GM19023 (cell line): ENCODE results near the gene PPFIBP2.

Source experiments
- ATAC-seq: cut with Tn5 transposase; IDR thresholded peaks from one replicate; pipeline ENCODE4 v1.9.1; 2021; ENCODE audit warnings: mild to moderate bottlenecking, moderate library complexity; ENCODE audit not compliant: unreplicated experiment

Gene PPFIBP2

DNA sequence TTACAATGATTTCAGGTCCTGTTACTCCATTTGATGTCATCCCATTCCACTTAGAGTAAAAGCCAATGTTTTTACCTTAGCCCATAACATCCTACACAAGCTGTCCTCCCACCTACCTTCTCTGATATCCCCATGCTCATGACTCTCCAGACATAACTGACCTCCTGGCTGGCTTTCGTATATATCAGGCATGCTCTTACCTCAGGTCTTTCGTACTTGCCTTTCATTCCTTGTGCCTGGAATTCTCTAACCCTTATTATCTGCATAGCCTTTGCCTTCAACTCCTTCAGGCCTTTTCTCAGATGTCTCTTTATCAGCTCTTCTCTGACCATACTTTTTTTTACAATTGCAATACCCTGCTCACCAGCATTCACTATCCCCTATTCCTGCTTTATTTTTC, 169.8 kb downstream of the PPFIBP2 start:
- no peak for ATAC-seq

DNA sequence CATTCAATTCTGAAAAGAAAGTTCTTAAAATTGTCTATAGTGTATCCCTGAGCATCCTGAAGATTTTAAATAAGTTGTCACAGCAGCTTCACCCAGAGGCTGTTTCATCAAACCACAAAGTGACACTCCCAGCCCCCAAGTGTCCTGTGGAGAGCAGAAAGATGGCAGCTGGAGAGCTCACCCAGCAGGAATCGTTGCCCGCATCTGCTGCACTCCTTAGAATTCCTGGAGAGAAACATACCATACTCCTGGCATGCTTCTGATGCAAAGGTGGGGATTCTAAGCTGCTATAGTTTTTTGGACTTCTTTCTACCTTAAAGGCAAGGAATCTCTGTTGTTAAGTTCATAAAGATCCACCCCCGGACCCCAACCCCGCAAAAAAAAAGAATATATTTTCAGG, 173.0 kb downstream of the PPFIBP2 start:
- no peak for ATAC-seq

DNA sequence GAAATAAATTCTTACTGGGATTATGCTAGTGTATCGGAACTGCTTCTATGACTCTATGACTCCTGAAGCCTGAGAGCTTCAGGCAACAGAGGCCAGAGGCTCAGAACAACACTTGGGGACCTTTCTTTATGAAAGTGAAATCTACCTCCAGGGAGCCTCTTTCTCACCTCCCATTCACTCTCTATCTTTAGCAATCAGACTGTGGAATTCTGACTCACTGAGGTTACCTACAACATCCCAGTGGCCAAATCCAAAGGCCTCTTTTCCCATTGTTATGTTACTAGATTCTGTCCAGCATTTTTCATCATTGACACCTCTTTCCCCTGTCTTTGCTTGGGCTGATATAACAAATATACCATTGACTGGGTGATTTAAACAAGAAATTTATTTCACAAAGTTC, 173.6 kb downstream of the PPFIBP2 start:
- ATAC-seq = no peak

DNA sequence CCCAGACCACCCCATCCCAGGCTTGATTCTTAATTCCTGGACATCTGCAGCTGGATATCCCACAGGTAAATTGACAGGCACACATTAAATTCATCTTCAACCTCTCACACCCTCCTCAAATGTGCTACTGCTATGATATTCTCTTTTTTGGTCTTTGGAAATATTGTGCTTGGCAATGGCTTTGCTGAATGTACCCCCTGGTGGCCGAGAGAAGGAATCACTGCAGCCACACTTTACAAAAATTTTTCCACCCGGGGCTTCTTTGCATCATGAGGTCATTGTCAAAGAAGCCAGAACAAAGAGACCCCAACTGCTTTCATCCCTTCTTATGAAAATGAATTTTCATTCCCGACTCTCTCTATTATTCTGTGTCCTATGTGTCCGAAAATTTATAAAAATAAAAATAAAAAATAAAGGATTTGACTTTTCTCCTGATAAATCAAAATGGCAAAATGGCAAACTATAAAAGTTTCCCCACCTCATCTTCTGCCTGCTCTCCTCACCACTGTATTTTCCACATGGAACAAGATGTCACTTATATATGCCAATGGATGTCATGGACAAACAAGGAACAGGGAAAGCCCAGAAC, 174.5 kb downstream of the PPFIBP2 start:
- ATAC-seq = peak; percentile 54

DNA sequence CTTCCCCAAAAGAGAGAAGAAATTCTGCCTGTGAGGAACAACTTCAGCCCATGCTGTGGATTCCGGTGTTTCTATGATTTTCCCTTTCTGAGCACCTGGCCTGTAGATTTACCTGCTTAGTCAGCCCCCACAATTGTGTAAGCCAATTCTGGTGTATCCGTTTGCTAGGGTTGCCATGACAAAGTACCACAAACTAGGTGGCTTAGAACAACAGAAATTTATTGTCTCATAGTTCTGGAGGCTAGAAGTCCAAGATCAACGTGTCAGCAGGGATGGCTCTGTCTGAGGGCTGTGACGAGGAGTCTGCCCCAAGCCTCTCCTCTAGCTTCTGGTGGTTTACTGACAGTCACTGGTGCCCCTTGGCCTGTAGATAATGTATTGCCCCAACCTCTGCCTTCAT, 175.4 kb downstream of the PPFIBP2 start:
- ATAC-seq = no peak

DNA sequence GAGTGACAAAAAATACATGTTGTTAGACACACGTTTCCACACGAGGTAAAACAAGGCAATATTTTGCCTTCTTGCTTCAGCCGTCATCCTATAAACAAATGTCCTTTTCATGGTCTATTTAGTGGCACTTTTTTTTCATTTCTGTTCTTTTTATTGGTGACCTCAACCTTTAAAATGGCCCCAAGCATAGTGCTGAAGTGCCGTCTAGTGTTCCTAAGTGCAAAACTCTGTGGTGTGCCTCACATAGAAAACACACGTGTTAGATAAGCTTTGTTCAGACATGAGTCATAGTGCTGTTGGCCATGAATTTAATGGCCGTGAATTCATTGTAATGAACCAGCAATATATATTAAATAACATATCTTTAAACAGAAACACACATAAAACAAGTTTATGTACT, 176.8 kb downstream of the PPFIBP2 start:
- ATAC-seq = no peak

DNA sequence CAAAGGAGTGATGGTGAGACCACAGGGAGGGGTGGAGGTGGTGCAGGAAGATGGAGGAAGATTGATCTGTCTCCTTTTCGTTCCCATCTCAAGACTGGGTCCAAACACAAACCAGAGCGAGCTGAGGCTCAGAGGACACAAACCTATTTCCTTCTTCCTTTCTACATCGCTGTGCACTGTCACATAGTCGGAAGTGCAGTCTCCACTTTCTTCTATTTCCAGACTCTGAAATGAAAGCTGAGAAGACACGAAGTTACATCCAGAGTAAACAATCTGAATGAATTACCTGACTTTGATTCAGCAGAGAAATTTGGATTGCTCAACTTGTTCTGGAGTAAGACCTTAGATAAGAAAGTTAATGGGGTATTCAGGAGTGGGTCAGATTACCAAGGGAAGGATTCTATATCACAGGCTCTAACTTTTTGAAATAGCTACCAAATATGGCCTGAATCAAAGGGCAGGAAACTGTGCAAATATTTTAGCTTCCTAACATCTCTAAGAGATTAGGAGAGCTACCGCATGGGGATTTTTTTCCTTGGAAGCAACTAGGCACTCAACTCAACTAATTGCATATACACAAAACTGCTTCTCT, 178.1 kb downstream of the PPFIBP2 start:
- ATAC-seq = no peak

DNA sequence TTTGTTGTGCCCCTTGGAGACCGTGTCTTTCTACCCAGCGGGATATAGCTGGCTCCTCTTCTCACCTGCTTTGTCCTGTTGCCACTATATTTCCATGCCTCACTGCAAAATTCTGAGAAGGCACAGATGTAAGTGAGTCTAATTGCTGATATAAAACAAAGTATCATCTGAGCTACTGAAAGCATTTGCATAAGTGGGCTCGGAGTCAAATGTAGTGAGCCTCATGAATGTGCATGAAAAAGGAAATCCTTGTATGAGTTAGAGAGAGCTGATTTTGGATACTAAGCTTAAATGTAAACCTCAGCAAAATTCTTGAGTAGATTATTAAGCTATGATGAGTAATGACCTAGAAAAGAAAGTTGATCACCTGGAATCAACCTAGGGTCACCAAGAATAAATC, 178.6 kb downstream of the PPFIBP2 start:
- no peak for ATAC-seq

DNA sequence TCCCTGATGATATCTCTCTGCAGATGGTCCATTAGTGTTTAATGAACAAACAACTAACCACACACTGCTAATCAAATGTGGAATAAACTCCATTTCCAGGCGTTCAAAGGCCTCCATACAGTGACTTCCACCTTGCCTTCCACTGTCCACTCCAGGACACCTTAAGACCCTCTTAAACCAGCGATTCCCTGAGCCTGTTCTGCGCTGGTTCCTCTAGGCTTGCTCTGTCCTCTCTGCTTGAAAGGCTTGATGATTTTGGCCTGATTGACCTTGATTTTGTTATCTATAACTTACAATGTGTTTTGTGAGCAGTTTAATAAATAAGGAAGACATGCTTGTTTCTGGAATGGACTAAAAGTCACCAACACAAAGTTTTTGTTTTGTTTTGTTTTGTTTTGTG, 180.4 kb downstream of the PPFIBP2 start:
- no peak for ATAC-seq

DNA sequence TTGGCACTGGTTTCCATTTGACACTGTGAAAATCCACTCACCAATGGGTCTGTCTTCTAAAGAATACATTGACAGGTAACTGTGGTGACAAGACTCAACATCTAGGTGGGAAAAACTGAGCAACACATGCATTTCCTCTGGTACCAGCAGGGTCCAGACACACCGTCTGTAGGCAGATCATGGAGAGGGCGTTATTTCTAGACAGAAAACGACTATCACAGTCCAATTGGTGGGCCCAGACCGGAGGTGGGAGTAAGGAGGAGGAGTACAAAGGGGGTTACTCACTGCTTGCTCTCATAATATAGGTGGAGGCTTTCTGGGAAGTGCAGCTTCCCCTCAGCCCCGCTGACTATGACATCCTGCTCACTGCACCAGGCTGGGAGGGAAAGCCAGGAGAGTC, 182.6 kb downstream of the PPFIBP2 start:
- ATAC-seq = no peak
